HCT116 (cell line): ENCODE results near the gene RCBTB1.

Source experiments
- CBX3 ChIP-seq: IDR thresholded peaks from 2 replicates; pipeline ENCODE4 v1.6.1; 2012; ENCODE audit warnings: low read depth
- EGR1 ChIP-seq: IDR thresholded peaks from 2 replicates; pipeline ENCODE4 v1.6.1; 2012; ENCODE audit warnings: low read depth
- FOSL1 ChIP-seq: IDR thresholded peaks from 2 replicates; pipeline ENCODE4 v1.6.1; 2012; ENCODE audit warnings: low read depth
- POLR2A ChIP-seq: IDR thresholded peaks from 2 replicates; pipeline ENCODE4 v1.7.0; 2011; ENCODE audit warnings: borderline replicate concordance; ENCODE audit not compliant: insufficient read depth, insufficient read length; ENCODE audit errors: extremely low read depth
- POLR2AphosphoS5 ChIP-seq: IDR thresholded peaks from 2 replicates; pipeline ENCODE4 v1.6.1; 2011; ENCODE audit warnings: mild to moderate bottlenecking, low read depth, low read length, moderate library complexity
- RAD21 ChIP-seq: IDR thresholded peaks from 2 replicates; pipeline ENCODE4 v1.6.1; 2012; ENCODE audit warnings: low read depth, mild to moderate bottlenecking
- SRF ChIP-seq: IDR thresholded peaks from 2 replicates; pipeline ENCODE4 v1.6.1; 2012; ENCODE audit warnings: low read depth
- ZNF274 ChIP-seq: fragments of 200-500 bp; sonication (Bioruptor generic); IDR thresholded peaks from 2 replicates; pipeline ENCODE4 v1.6.1; 2014; ENCODE audit warnings: mild to moderate bottlenecking, low read depth, low read length, inconsistent platforms
- TF ChIP-seq, protein P1 (sequence below), 3 experiments: fragments of 200-600 bp in 1 of 3; sonication (generic) in 1 of 3; IDR thresholded peaks in 2 of 3; conservative IDR thresholded peaks in 1 of 3; 2 replicates each; pipeline ENCODE4 v1.5.1; 2012 to 2017; ENCODE audit warnings: low read depth in 2 of 3, low read length in 2 of 3, antibody characterized with exemption in 1 of 3, borderline replicate concordance in 1 of 3, control low read depth in 1 of 3, mild to moderate bottlenecking in 1 of 3, mixed read lengths in 1 of 3, mixed run types in 1 of 3, moderate library complexity in 1 of 3; ENCODE audit not compliant: insufficient read depth in 1 of 3
- TF ChIP-seq, protein P2 (sequence below): IDR thresholded peaks from 2 replicates; pipeline ENCODE4 v1.6.1; 2012
- TF ChIP-seq, protein P3 (sequence below): IDR thresholded peaks from 2 replicates; pipeline ENCODE4 v1.6.1; 2011; ENCODE audit warnings: mild to moderate bottlenecking, low read length, moderate library complexity; ENCODE audit not compliant: insufficient replicate concordance; ENCODE audit errors: extremely low read depth

DNA sequence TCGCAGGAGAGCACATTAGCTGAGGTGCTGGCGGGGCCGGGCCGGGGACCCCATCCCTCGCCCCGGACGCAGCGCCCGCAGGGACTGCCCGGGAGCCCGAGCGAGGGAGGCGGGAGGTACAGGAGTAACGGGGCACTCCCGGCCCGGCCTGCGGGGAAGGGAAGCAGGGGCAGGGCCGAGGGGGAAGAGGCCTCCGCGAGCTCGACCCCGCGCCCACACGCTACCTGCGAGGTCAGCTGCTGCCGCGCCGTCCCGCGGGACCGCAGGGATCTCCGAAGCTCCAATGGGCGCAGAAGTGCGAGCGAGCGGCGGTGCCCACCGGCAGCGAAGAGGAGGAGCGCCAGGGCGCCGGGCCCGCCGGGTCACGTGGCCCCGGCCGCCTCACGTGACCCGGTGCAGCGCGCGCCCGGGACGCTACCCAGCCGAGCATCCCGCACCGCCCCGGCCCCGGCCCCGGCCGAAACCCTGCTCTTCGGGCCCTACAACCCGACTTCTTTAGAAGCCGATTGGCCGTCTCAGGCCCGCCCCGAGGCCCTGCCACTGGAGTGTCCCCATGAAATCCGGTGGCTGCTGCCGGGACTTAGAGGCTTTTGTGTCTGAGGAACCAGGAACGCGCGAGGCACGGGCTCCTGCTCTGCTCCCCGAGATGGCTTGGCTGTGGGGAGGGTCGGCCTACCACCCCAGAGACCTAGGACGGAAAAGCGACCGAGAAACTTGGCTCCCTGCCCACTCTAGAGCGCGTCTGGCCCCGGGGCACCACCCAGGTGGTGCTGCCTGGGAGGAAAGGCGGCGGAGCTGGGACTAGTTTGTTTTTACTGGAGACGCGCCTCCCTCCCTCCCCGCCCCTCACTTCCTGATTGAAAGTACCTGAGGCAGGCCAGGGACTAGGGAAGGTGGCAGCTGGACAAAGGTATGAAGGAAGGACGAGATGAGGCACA, at the start of gene RCBTB1:
- TF ChIP-seq POLR2AphosphoS5 (peak; percentile 60; the same call in 1 of the 2 replicates), POLR2A (no peak), FOSL1 (no peak), RAD21 (no peak), SRF (no peak), CBX3 (no peak), EGR1 (no peak), ZNF274 (no peak)
- TF ChIP-seq, protein P1, sequence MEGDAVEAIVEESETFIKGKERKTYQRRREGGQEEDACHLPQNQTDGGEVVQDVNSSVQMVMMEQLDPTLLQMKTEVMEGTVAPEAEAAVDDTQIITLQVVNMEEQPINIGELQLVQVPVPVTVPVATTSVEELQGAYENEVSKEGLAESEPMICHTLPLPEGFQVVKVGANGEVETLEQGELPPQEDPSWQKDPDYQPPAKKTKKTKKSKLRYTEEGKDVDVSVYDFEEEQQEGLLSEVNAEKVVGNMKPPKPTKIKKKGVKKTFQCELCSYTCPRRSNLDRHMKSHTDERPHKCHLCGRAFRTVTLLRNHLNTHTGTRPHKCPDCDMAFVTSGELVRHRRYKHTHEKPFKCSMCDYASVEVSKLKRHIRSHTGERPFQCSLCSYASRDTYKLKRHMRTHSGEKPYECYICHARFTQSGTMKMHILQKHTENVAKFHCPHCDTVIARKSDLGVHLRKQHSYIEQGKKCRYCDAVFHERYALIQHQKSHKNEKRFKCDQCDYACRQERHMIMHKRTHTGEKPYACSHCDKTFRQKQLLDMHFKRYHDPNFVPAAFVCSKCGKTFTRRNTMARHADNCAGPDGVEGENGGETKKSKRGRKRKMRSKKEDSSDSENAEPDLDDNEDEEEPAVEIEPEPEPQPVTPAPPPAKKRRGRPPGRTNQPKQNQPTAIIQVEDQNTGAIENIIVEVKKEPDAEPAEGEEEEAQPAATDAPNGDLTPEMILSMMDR (IDR thresholded peaks at IDR 0.05 in 2 of 3, conservative IDR thresholded peaks at IDR 0.05 in 1 of 3; ENCODE audit: borderline replicate concordance in 1 of 3, insufficient read depth in 1 of 3, low read depth in 2 of 3, low read length in 2 of 3) = no peak
- TF ChIP-seq, protein P2, sequence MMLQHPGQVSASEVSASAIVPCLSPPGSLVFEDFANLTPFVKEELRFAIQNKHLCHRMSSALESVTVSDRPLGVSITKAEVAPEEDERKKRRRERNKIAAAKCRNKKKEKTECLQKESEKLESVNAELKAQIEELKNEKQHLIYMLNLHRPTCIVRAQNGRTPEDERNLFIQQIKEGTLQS = no peak
- TF ChIP-seq, protein P3, sequence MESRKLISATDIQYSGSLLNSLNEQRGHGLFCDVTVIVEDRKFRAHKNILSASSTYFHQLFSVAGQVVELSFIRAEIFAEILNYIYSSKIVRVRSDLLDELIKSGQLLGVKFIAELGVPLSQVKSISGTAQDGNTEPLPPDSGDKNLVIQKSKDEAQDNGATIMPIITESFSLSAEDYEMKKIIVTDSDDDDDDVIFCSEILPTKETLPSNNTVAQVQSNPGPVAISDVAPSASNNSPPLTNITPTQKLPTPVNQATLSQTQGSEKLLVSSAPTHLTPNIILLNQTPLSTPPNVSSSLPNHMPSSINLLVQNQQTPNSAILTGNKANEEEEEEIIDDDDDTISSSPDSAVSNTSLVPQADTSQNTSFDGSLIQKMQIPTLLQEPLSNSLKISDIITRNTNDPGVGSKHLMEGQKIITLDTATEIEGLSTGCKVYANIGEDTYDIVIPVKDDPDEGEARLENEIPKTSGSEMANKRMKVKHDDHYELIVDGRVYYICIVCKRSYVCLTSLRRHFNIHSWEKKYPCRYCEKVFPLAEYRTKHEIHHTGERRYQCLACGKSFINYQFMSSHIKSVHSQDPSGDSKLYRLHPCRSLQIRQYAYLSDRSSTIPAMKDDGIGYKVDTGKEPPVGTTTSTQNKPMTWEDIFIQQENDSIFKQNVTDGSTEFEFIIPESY = no peak
